Heart left ventricle (tissue), 13 donors: ENCODE data around the gene GNAQ.

ENCODE experiments used
- CTCF ChIP-seq, 12 donors: fragments of 200-600 bp; sonication (generic) in 4 of 12; IDR thresholded peaks; one replicate each; pipeline versions ENCODE4 v1.5.0 to v1.8.0; 2018 to 2022; ENCODE audit warnings: antibody characterized with exemption in 12 of 12, mild to moderate bottlenecking in 5 of 12
- POLR2A ChIP-seq, 2 donors: fragments of 450-650 bp; IDR thresholded peaks; one replicate each; pipeline ENCODE4 v1.6.1; 2017; ENCODE audit warnings: antibody characterized with exemption in 2 of 2, mild to moderate bottlenecking in 2 of 2, moderate library complexity in 2 of 2
- donor health status: ischemic (EF 13 %, LVEDD 7.1; RV severe dilation, severe dysfunction).
- donor health status: DM: no; HTN: yes; CAD: no.
- donor health status: DM: no; HTN: no; CAD: no.
- donor health status: ischemic (EF 25% LVEDD 6.9; RV normal size, moderate dysfunction).
- donor health status: ischemic (EF 25% LVEDD 5.7; RV mildly dilated, moderate dysfunction).
- donor health status: ischemic (EF 35%, LVEDD 5.7; RV mildly dilated, moderate dysfunction).
- donor health status: nonischemic (EF 11% LVEDD 7.7; RV severe dilation, severe dysfunction).
- donor health status: DM: yes; HTN: yes; CAD: no.
- donor health status: PGD.
- donor health status: ischemic (EF 29% LVEDD 5.4; RV normal size, mild dysfunction).
- donor health status: nonischemic (EF 23%, LVEDD 6.1; RV moderate dilation, normal function).

DNA sequence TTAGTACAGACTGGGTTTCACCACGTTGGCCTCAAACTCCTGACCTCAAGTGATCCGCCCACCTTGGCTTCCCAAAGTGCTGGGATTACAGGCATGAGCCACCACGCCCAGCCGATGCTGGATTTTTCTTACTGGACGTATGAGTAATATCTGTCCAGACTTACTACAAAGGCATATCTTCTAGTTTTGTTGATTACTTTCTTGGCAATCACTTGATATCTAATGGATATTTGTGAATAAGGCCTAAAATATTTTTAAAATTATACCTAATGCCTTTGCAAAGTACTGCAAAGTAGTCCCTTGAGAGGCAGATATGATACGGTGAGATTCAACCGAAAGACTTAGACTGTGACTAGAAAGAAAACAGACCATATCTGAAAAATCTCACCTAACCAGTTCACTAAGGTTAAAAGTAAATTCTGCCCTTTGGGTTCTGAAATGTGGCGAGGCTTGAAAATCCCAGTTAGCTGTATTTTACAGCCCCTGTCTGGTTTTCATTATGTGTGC, 152.1 kb downstream of the GNAQ start:
- TF ChIP-seq CTCF (IDR thresholded peaks at IDR 0.05) (no peak), POLR2A (IDR thresholded peaks at IDR 0.05) (no peak)
